HG02623 (cell line): ENCODE measurements around the gene SREBF2.
A peak's percentile ranks its signal among the peaks of the same experiment; 100 is the strongest.
"Not testable (repeated sequence)": the region's sequence is repeated elsewhere in the genome, so short reads cannot be mapped to it uniquely, and the experiment has no call there.

ENCODE experiments used
- ATAC-seq: cut with Tn5 transposase; IDR thresholded peaks from one replicate; pipeline ENCODE4 v1.9.1; 2021; ENCODE audit warnings: moderate library complexity; ENCODE audit not compliant: unreplicated experiment

Gene SREBF2

DNA sequence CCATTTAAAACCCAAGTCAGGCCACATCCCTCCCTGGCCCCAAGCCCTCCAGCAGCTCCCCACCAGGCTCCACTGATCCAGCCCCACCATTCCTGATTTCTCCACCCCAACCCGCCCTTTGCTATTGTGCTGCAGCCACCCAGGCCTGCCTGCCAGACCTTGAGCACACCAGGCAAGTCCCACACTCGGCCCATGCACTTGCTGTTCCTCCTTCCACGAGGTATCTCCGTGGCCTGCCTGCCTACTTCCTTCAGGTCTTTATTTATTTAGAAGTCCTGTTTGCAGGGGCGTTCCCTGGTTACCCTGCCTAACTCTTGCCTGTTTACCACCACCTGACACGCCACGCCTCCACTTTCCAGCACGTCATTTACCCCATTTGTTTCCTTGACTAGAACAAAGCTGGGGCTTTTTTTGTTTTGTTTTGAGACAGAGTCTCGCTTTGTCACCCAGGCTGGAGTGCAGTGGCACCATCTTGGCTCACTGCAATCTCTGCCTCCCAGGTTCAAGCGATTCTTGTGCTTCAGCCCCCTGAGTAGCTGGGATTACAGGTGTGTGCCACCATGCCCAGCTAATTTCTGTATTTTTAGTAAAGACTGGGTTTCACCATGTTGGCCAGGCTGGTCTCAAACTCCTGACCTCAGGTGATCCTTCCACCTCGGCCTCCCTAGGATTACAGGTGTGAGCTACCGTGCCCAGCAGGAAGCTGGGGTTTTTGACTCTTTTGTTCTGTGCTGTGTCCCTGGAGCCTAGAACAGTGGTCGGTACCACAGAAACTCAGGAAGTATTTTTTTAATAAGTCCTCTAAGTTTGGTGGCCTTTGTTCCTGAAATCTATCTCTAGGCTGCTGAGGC lies 107.3 kb downstream of the SREBF2 start:
- peak; percentile 51 for ATAC-seq

DNA sequence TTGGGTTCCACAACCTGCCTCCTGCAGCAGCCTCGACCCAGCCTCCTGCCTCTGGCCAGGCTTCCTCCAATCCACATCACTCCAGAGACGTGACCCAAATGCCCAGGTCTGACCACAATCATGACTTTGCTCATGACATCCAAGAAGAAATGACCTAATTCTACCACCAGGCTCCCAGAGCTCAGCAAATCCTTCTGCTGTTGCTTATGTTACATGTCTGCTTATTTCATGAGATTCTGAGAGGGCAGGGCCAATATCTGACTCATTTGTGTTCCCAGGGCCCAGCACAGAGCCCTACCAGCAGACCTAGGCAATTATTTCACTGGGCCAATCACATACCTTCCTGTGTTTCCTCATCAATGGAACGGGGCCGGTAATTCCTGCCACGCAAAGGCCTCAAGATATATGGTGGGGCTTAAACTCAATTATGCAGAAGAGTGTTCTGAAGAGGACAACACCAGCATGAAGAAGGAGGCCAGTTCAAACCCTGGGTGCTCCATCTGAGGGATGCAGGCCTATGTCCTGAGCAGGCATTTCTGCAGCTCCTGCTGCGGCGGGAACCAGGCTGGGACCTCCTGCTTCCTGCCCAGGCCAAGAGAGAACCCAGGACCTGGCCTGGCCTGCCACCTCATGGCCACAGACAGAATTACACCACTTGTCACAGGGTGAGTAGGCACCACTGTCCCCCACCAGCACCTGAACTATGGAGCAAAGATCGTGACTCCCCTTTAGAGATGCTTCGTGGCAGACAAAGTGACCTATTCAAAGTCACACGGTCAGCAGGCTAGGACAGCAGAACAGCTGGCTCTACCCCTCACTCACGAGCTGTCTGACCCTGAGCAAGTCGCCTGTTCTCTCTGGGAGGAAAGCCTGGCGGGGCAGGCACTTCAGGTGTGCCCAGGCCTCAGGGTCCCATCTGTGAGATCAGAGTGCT lies 108.2 kb downstream of the SREBF2 start:
- peak; percentile 32 for ATAC-seq

DNA sequence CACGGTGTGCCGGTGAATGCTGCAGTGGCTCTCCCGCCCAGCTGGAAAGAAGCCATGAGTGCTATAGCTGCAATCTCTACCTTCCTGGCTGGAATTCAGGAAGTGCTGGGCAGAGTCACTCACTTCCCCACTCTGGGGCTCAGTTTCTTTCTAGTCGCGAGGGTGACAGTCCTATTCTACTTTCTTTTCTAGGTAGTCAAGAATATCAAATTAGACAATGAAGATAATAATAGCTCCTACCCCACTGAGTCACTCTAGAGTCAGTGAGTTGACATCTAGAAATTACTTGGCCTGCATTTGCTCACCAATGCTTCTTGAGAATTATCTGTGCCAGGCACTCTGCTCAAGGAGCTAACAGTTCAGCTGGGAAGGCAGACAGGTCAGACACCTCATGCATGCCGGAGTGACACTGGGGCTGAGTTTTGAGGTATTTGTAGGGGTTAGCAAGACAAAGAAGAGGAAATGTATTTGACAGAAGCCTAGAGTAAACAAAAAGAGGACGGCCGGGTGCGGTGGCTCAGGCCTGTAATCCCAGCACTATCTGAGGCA lies 110.8 kb downstream of the SREBF2 start:
- no peak for ATAC-seq

DNA sequence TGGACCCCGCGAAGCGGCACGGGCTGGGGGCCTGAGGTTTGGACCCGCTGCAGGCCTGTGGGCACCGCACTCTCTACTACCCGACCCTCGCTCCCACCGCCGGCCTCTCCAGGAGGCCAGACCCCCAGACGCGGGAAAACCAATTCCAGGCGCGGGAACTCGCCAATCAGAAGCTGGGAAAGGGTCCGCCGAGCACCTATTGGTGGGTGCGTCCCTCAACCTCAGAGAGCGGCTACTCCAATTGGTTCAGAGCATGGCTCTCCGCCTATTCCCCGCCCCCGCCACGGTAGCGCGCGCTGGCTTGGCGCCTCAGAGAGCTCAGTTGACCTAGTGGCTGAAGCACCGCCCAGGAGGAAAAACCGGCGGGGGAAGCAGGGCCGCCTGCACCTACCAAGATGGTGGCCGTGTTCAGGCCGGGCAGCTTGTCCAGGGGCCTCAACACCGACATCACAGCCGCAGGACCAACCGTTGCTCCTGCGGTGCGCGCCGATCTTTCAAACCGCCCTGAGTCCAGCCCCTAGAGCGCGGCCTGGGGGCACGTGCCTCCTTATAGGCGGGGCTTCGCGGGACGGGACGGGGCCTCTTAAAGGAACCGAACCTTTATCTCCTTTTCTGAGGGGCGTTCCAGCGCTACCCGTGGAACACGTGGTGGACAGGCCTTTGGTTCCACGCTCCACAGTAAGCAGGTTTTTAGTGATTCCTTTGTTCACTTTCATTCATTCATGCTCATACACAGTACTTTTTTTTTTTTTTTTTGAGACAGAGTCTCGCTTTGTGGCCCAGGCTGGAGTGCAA lies 113.9 kb downstream of the SREBF2 start, which contains the start of gene CENPM:
CENPM (minus strand) TSS at position 524 of the 795 bp plus-strand sequence; CDS start at position 448, 76 bp downstream.
- peak; percentile 74 for ATAC-seq

- ATAC-seq = no peak
Observed at GRCh38 chr22:41947424-41948080, 114.6 kb downstream of the SREBF2 start.

GRCh38 chr22:41948142-41948541 lies 115.2 kb downstream of the SREBF2 start:
- no peak for ATAC-seq

DNA sequence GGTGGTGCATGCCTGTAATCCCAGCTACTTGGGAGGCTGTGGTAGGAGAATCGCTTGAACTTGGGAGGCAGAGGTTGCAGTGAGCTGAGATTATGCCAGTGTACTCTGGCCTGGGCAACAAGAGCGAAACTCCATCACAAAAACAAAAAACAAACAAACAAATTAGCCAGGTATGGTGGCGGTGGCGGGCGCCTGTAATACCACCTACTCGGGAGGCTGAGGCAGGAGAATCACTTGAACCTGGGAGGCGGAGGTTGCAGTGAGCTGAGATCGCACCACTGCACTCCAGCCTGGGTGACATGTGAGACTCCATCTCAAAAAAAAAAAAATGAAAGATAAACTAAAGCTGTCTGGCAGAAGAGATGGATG lies 116.0 kb downstream of the SREBF2 start:
- not testable (repeated sequence) for ATAC-seq

GRCh38 chr22:41949297-41949965 lies 116.5 kb downstream of the SREBF2 start:
- ATAC-seq = no peak

DNA sequence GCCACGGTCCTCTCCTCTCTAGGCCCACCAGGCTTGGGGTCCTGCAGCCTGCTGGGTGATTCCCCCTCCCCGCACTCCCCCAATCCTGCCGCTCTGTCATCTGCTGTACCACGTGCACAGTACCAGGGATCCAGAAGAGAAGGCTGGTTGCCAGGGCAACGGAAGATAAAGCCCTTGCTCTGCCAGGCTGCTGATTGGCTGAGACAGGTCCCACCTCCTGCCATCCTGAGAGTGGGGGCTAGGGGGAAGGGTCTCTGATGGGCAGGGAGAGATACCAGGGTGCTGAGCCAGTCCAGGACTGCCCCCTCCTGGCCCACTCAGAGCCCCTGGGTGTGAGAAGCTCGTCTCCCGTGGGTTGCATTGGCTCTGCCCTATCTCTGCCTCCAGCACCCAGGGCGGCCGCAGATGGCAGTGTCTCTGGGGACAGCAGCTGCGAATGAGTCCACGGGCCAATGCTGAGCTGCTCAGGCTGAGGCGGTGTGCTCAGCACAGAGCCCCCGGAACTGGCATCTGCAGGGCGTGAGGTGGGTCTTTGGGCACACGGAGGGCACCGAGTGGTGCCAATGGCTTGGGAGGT lies 119.1 kb downstream of the SREBF2 start, which contains the start of gene SMIM45:
SMIM45 (plus strand) TSS at position 253 of the 577 bp plus-strand sequence.
- ATAC-seq = no peak

DNA sequence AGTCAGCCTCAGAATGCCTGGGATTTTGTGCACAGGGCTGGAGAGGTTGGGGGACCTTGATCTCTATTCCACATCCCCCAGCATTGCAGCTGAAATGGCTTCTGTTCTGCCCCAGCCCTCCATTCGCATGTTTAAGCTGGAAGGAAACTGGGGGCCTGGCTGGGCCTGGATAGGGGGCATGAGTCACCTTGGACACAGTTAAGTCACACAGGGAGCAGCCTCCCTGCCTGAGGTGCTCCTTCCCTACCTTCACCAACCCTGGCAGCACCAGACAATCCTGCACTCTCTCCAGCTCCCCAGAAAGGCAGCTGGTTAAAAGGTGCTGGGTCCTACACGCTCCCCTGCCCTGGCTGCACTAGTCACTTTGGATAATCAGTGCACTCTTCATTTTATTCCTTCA lies 119.8 kb downstream of the SREBF2 start:
- ATAC-seq = no peak
